ENCODE results near the gene GFRA4.
"Not testable (repeated sequence)": the region's sequence is repeated elsewhere in the genome, so short reads cannot be mapped to it uniquely, and the experiment has no call there.

Gene GFRA4

DNA sequence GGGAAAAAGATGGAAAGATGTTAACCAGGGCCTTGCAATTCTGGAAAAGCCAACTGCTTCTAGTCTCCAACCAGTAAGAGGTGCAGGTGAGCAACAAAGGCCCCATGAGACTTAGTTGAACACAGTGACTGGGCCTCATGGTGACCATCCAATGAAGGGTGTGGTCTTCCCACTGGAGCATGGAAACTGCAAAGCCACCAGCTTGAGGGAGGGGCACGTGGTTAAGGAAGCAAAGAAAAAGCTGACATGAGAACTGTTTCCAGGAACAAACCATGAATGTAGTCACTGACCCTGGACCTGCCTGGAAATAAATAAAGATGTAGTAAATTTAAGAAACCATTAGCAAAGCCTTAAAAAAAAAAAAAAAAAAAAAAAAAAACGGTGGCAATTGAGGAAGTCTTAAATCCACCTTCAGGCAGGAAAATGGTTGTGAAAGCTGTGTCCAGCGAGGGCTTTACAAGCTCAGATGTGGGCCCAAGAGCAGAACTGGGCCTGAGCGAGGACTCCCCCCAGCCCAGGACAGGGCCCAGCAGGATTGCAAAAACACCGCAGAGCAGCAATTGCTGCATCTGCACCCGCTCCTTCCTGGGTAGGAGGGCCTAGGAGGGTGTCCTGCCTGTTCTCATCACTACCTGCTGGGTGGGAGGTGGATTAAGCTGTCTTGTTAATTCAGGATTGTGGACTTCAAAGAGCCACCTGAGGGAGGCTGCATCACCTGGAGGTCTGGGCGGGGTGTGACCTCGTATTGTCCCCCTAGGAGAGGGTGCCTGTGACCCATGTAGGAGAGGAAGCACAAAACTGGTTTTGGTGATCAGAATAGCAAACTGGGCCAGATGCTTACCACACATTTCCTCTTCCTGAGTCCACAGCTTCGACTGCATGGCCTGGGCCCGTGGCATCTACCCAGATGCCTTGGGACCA lies 10.3 kb downstream of the GFRA4 start:
- DNase-seq, result no peak

DNA sequence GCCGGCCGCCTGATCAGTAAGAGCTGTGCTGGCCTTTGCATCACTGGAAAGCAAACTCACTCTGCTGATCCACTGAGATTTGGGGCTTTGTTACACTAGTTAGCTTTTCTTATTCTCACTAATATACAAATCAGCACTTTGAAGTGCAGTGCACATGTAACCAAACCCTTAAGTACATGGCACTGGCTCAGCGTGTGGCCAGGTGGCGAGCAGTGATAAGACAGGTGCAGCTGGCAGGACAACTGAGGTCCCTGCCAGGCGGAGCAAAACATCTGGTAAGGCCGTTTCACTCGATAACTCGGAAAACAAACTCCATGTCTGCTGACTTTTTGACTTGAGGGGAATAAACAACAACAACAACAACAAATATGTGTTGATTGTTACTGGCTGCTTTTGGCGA lies 11.0 kb downstream of the GFRA4 start:
- no peak for DNase-seq

DNA sequence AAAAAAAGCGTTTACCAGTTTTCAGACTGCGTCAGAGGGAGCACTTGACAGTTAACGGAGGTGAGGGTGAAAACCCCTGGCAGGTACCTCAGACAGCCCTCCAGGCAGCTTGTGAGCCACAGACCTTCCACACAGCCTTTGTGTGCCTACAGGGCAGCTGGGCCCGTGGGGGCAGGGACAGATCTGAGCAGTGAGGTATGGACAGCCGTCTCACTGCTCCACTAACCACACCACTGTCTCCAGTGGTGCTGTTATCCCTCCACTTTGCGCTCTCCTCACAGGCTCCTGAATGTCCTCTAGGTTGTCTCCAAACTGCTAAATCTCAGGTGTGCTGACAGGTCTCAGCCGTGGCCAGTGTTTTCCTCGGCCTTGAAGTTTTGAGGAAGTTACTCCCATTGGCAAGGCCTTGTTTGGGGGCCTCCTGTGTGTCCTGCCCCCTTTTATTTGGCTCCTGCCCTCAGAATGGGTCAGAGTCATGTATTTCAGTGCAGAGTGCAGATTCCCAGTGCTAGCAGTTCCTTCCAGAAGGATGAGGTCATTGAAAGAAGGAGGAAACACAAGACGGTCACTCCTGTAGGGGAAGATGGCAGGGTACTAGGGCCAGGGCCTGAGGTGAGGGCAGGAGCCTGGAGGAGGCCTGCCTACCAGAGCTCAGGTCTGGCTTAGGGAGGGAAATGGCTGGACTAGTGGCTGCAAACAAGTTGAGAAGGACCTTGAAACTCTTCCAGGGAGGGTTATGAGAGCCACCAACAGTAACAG lies 11.8 kb downstream of the GFRA4 start:
- DNase-seq, result no peak

DNA sequence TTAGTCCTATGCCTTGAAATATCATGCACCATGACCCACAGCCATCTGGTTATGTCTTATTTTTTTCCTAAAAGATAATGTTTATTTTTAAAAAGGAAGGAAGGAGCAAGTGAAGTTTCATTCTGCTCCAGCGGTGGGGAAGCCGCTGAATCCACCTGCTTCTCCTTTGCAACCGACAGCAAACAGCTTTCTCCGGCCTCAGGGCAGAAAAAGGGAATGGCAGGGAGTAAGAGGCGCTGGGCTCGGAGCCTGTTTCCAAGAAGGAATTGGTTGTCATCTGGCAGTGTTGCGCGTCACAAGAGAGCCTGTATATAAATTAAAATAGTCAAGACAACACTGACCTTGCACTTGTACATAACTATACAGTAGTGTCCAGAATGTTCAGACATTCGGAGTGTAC lies 14.2 kb downstream of the GFRA4 start:
- no peak for DNase-seq

DNA sequence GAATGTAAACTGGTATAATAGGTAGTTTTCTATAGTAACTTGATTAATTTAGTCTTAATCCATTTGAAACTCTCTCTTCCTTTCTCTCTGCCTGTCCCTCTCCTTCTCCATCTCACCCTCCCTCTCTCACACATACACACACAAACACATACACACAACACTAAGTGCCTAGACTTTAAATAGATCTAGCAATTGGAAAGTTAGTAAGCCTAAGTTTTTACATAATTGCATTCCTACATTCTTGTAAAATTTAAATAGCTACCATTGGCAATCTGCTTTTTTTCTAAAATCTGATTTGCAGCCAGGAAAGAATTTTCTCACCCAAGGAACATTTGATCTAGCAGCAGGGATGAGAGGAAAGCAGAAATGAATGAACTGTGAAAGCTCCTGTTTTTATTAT lies 15.7 kb downstream of the GFRA4 start:
- no peak for DNase-seq

DNA sequence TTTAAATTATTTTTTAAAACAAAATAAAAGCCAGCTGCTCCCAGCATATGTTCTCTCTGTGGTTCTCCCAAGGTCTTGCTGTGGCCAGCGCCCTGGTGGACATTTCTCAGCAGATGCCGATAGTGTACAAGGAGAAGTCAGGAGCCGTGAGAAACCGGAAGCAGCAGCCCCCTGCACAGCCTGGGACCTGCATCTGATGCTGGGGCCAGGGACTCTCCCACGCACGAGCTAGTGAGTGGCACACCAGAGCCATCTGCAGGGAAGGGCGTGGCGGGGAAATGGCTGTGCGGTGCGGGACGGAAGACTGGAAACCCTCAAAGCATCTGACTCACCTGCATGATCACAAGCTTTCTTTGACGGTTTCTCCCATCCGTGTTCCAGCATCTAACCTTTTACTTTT lies 16.5 kb downstream of the GFRA4 start:
- no peak for DNase-seq

DNA sequence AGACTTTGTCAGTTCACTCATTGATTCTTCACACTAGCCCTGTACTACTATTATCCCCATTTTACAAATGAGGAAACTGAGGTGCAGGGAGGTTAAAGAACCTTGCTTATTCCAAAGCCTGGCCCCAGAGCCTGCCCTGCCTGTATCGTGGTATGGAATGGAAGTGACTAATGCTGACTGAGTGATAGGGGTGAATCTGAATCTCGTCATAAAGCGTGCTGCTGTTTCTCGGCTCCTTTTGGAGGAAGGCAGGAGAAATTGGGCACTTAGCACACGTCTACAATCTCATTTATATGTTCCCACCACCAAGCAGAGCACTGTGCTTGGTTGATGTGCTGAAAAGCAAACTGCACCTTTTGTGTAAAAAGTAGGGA lies 17.1 kb downstream of the GFRA4 start:
- DNase-seq, result no peak

DNA sequence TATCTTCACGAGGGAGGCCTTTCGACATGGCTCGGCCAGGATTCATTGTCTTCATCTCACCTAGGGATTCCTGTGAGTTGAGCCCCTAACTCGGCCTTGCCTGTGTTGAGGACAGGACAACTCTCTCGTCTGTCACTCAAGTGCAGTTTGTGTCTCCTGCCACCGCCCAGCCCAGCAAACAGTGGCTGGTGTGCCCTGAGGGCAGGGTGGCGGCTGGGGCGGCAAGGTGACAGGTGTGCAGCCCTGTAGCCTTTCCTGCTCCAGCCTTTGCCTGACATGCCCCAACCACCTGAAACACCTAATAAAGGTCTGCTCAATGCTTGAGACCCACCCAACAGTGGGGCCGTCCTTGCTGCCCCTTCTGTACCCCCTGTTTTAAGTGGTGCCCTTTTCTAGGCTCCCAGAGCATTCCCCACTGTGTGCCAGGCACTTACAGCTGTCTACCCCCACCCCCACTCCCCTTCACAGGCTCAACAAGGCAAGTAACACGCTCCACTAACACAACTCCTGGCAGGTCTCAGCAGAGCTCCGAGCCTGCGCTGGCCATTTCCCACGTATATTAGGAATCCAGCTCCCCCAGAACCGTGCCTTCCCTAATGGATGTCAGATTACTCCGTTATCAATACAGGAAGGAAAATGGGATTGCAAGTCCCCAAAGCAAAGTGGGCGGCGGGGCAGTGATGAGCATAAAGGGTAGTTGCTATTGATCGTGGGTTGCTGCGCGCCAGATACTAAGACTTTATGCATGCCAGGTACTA lies 17.7 kb downstream of the GFRA4 start:
- no peak for DNase-seq

DNA sequence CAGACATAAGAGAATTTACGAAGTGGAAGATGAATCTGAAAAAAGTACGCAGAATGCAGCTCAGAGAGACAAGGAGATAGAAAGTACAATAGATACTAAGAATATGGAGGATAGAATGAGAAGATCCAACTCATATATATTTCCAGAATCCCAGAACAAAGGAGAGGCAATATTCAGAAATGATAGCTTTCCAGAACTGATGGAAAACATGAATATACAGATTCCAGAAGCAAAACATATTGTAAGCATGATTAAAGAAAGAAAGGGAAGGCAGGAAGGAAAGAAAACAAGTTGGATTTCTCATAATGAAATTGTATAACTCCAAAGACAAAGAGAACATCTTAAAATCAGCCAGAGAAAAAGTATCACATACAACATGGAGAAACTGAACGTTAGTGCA lies 22.9 kb downstream of the GFRA4 start:
- DNase-seq, result no peak

DNA sequence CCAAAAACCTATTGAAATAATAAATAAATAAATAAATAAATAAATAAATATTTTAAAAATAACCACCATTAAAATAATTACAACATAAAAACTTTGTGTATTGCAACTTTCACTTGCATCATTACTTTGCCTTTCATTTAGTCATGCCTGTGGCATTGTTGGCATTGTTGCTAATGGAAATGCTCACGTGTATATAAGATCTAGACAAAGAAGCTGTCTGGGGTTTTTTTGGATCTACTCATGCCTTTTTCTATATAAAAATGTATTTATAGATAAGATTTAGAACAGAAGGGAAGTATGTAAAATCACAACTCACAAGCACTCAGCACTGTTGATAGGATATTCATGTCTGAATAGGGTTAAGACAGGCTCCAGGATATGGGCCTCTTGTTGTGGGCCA lies 27.9 kb downstream of the GFRA4 start:
- DNase-seq, result no peak

DNA sequence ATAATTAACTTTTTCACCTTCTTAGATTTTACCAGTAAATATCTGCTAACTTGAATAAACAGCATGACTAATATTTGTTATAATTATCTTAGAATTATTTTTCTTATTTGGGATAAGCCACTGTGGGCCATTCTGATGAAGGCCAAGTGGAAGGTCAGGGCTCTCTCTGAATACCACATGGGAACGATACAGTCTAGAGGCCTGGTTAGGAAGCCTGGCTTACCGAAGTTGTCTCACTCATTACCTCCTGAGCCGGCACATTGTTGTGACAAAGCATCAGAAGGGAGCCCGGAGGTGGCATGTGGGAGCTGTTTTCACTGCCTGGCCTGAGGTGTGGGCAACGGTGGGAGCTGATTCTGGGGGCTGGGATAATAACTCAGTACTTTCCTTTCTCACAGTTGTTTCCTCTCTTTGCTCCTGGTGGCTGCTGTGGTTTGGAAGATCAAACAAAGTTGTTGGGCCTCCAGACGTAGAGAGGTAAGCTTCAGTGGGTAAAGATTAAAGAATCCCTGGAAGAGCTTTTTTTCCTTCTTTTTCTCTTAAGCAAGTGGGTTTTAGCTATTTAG lies 29.2 kb downstream of the GFRA4 start:
- no peak for DNase-seq

DNA sequence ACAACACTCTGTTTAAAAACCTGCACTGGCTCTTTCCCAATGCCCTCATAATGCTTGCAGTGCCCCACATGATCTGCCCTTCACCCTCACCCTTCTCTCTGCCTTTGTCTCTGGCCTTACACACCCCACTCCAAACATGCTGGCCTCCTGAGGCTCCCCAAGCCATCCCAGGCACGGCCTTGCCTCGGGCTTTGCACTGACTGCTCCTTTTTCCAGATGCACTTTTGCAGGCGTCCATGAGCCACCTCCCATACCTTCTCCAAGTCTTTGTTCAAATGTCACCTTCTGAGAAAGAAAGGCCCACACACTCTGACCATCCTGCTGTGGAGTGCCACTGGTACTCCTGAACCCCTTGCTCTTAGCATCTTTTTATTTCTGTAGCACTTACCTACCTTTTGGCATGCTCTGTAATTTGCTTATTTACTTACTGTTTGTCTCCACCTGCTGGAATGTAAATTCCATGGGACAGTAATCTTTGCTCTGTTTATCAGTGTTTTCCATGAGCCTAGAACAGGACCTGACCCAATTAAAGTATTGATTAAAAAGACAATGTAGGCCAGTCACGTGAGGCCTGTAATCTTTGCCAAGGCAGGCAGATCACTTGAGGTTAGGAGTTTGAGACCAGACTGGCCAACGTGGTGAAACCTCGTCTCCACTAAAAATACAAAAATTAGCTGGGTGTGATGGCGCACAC lies 30.7 kb downstream of the GFRA4 start:
- DNase-seq, result no peak

DNA sequence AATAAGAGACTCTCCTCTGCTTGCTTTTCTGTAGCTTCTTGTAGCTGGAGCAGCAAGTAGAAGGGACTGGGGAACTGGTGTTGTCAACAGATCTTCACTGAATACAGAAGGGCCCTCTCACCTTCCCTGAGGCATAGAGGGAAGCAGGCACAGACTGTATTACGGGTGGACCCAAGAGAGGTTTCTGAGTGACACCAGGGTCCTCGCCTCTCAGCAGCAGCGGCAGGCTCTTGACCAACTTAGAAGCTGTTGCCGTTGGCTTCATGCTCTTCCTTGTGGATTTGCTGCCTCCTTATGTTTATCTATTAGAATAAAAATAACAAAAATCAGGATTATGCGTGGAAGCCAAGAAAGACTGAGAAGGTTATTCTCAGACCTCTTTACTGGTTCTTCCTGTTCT lies 31.7 kb downstream of the GFRA4 start:
- no peak for DNase-seq

DNA sequence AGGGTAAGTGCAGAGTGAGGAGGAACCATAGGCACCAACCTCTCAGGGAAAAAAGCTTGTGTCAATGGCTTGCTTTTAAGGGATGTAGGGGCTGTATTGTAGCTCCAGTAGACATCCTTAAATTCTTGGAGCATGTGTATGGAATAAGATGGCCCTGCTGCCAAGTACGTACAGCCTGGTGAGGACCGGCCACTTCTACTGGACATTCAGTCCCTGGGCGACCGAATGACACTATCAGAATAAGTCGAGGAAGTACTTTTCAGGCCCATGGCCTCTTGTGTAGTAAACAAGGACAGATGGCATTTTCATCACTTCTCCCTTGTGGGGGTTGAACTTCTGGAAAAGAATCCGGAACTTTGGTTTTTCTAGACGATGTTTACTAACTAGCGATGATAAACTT lies 32.8 kb downstream of the GFRA4 start:
- no peak for DNase-seq

DNA sequence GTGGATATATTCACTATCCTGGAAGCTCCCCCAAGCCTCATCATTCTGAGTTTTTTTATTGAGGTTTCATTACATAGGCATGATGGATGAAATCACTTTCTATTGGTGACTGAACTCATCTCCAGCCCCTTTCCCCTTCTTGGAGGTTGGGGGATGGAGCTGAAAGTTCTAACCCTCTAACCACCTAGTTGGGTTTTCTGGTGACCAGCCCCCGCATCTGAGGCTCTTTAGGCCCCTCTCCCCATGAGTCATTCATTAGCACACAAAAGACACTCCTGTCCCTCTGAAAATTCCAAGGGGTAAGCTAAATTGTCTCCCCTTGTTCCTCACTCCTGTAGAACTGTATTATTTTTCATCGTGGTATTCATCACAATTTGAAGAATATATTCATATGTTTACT lies 33.3 kb downstream of the GFRA4 start:
- DNase-seq, result no peak

DNA sequence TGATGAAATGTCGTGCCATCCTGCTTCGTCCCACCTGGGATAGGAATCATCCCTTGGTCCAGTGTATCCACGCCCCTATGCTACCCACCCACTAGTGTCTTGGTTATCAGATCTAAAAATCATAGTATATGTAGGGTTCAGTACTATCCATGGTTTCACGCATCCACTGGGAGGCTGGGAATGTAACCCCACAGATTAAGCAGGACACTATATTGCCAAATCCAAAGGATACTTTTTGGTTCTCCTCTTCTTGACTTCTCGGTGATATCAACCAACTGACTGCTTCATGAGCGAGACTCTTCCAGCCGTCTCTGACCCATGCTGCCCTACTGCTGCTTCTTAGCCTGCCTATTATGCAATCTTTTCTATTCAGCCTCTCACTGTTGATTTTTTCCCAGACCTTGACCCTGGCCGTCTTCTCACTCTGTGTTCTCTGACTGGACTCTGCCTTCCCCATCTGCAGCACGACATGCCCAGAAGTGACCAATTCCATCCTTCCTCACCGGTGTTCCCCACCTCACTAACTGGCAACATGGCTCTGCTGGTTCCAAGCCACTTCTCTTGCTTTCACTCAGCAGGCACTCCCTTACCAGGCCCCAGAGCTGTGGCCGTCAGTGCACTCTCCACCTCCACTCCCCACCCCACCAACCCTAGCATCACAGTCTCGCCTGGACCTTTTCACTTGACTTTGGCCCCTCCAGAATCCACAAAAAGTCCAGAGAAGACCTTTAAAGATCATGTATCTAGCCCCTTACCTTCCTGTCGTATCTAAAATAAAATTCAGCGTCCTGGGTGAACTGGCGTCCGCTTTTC lies 34.5 kb downstream of the GFRA4 start:
- no peak for DNase-seq

DNA sequence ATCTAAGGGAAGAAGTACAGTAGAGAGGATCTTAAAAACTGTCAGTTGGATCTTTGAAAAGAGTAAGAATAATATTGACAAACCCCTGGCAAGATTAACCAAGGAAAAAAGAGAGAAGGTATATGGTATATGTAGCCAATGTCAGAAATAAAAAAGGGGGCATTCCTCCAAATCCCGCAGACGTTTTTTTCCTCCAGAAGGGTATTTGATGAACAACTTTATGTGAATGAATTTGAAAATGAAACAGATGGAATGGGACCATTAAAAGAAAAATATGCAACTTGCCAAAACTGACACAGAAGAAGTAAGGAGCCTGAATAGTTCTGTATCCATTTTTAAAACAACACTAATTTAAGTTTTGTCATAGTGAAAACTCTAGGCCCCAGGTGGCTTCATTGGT lies 35.7 kb downstream of the GFRA4 start:
- no peak for DNase-seq

DNA sequence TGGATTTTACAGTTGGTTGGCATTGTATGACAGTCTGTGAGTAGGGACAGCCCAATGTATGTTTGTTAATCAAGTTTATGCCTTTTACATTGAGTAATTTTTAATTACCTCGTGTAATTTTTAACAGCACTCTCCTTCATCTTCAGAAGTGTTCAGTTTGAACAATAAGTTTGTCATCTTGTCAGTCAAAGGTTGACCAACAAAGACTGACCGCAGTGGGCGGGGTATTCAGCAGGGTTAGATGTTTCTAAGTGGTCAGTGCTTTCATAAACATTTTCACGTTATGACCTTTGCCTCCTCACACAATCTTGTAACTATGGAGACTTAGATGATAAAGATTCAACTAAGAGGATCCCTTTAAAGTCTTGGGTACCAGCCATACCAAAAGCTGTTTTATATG lies 40.8 kb downstream of the GFRA4 start:
- DNase-seq, result no peak

DNA sequence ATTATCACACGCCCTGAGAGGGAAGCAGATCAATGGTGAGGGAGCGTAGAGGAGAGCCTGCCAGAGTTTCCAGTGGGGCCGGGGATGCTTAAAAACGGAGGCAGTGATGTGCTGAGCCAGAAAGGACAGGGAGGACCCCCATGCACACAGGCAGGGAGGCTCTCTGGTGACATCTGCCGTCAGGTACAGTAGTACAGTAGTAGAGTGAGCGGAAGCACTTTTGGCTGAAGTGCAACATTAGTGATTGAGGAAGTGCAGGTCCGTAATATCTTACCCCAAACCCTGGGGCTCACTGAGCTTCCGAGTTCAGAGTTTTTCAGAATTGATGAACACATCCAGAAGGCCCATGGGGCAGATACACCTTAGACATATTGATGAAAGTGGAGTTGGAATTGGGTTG lies 42.1 kb downstream of the GFRA4 start:
- DNase-seq, result no peak

DNA sequence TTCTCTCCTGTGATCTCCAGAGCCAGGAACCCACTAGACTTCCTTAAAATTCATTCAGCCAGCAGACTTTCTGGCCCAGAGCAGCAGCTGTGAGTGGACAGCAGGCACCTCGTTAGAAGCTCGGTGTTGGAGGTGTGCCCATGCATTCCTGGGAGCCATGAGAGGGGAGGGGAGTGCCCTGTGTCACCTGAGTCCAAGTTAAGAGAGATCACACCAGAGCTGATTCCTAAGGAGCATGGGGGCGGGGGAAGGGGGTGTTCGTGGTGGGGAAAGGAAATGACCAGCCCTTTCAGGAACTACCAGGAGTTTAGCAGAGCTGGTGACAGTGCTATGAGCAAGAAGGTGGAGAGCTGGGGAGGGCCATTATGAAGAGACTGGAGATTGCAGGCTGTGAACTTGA lies 46.9 kb downstream of the GFRA4 start:
- DNase-seq, result no peak

DNA sequence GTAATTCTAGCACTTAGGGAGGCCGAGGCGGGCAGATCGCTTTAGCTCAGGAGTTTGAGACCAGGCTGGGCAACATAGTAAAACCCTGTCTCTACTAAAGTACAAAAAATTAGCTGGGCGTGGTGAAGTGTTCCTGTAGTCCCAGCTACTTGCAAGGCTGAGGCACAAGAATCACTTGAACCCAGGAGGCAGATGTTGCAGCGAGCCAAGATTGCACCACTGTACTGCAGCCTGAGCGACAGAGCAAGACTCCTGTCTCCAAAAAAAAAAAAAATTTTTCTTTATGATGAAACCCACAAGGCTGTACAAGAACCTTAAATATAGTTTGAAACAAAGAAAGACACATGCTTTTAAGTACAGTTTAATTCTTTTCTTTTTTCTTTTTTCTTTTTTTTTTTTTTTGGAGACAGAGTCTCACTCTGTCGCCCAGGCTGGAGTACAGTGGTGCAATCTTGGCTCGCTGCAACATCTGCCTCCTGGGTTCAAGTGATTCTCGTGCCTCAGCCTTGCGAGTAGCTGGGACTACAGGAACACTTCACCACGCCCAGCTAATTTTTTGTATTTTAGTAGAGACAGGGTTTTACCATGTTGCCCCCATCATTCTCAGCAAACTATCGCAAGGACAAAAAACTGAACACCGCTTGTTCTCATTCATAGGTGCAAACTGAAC lies 47.9 kb downstream of the GFRA4 start:
- DNase-seq, result not testable (repeated sequence)

Data from CD4-positive, alpha-beta T cell treated with Interleukin-4 for 4 hours (primary cell).